Amniotic stem cell (primary cell): ENCODE results near the gene SLC6A3.

Source experiments
- DNase-seq: peaks from one replicate; lab custom pipeline; 2025; lab: John Stamatoyannopoulos, UW

The SLC6A3 gene

DNA sequence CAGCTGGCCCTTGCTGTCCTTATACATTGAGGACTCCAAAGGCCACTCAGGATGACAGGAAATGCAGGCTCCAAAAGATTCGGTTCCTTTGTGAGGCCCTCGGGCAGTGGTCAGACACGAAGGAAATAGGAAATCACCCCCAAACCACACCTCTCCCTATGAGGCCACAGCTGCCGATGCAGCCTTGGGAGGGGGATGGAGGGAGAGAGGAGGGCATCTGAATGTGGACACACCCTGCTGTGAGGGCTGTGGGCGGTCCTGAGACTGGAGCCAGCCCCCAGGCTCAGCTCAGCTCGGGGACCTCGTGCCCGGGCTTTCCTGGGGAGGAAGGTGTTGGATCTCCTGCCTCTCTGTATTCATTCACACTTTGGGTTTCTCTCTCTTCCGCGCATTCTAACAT is 97.7 kb downstream of the SLC6A3 start:
- DNase-seq: no peak

GRCh38 chr5:1346627-1347440 is 98.4 kb downstream of the SLC6A3 start:
- DNase-seq: no peak

- no peak for DNase-seq
Observed at GRCh38 chr5:1345876-1346626, 99.2 kb downstream of the SLC6A3 start.

DNA sequence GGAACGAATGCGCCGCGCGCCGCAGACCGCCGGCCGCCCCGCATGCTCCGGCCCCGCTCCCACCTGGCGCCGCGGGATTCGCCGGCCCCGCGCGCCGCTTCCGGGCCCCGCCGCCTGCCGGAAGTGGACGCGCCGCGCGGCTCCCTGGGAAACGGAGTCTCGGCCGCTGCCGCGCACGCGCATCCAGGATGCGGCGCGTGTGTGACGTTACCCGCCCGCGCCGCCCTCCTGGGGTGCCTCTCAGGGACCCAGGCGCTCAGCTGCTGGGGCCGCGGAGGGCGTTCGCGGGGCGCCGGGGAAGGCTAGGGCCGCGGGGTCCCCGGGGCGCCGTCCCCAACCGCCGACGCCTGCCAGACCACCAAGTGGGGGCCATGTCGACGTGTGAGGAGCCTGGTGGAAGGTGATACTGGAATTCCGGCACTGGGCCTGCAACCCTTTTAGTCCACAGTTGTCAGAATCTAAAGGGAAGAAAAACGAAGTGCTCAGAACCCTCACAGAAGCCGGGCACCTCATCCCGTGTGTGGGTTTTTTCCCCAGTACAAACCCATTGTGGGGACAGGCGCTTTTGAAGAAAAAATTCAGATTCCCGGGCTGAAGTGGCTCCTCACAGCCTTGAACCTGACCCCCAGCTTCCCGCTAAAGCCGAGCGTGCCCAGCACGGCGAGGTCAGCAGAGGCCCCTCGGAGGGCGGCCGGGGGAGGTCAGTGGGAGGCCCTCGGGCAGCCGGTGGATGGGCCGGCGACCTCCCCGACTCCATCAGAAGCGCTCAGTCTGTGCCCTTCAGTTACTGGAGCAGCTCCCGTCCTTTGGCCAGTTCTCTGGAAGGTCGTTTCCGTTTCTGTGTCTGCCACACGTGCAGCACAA is 100.0 kb downstream of the SLC6A3 start, which contains the start of gene CLPTM1L:
Gene CLPTM1L (minus strand): TSS at position 125 of the 864 bp plus-strand sequence. CDS start 258 bp downstream, outside the sequence.
- DNase-seq: peak; percentile 76

GRCh38 chr5:1343931-1344901 is 101.0 kb downstream of the SLC6A3 start:
- DNase-seq: no peak

DNA sequence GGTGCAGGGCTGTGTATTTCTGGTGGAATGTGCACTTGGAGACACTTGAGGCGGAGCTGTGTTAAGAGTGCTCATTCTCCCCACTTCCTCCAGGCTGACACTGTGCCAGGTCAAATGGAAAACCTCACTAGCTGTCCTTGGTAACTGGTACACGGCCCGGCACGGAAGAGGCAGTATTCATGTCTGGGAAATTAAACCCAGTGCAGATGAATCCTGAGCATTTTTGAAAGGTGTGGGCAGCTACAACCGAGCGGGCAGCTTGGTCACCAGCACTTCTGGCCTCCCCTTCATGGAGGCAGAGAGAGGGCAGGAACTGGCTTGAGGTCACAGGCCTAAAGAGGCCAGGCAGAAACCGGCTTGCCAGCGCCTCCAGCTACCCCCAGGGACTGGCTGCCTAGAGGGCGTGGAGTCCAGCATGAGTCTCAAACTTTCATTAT is 101.9 kb downstream of the SLC6A3 start:
- DNase-seq: no peak
